ENCODE data around the gene SHISA7. TPM values are rescaled to one million over a fixed set of nuclear protein-coding genes. Genes with fewer than 3 reads are reported as not detected.

The SHISA7 gene
- total and polyA plus RNA-seq, 2 of the 4 experiments (the other 2 are of a cell fraction), result not detected

DNA sequence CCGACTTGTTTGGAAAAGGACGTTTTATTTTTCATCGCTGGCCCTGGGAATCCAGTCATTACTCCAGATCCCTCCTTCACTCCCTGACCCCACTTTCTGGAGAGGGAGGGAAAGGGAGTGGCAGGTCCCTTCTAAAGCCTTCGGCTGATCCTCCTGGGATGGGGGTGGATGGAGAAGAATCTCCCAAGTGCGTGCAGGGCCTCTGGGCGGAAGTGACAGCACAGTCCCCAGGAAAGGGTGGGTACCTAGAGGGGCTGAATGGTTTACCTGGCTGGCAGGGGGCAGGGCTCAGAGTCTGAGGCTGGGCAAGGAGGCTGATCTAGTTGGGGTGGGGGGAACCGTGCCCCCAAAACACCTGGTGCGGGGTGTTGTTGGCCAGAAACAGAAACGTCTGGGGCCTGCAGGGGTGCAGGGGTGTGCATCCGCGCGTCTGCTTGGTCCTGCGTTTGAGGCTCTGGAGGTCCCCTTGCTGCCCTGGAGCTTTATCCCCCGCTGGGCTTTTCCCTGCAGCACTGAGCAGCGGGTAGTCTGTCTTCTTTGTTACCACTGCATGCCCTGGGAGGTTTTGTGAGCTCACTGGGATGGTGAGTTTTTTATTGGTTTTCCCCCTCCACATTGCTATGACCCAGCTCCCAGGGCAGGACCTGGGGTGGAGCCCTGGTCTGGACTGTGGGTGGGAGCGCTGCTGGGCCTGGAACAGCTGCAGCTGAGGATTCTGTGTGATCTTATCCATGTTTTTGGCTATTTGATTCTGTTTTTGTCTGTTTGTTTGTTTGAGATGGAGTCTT, 30.3 kb upstream of the SHISA7 start:
- Histone ChIP-seq H3K14ac (replicated peaks; ENCODE audit: low read depth, low read length) (no peak overlapping the region), H2BK120ac (ENCODE audit: low read depth, low read length) (peak overlapping the region; percentile 1; the same call in 1 of the 2 replicates), H3K79me1 (ENCODE audit: low read depth in 1 of 2, low read length in 2 of 2) (peaks cover 9 to 20% of the 10 kb centered on the region in 2 experiments; a peak in 3 of 4 replicates), H4K20me1 (ENCODE audit: insufficient read depth, low read length) (no peaks in the 10 kb centered on the region; the same call in 1 of the 2 replicates), H3K4ac (ENCODE audit: low read depth, low read length) (0 out of 2 replicates have a peak overlapping the region, but pooled peaks have one; percentile 19), H3K9me1 (ENCODE audit: insufficient read depth, low read length) (peaks cover 12% of the 10 kb centered on the region), H3K36me3 (ENCODE audit: control insufficient read depth, insufficient read depth, low read length) (no peaks in the 10 kb centered on the region), H3K9me3 (ENCODE audit: control insufficient read depth, insufficient read depth, low read length) (no peaks in the 10 kb centered on the region), H3K4me3 (ENCODE audit: insufficient read depth, low read depth, low read length) (no peak overlapping the region), H3K4me2 (ENCODE audit: low read depth, low read length) (no peak overlapping the region), H3K9ac (ENCODE audit: low read depth, low read length) (no peak overlapping the region), H3K4me1 (ENCODE audit: control insufficient read depth, insufficient read depth, low read length) (peaks cover 9% of the 10 kb centered on the region), H4K8ac (ENCODE audit: low read depth in 2 of 2, low read length in 2 of 2) (peak overlapping the region in 1 of 2 experiments; percentile 38; a peak in 3 of 4 replicates), H4K91ac (ENCODE audit: insufficient read depth, low read depth, low read length) (no peak overlapping the region), H2AK5ac (ENCODE audit: low read depth, low read length) (no peak overlapping the region; the same call in 1 of the 2 replicates), H3K23ac (ENCODE audit: low read depth, low read length) (no peak overlapping the region), H3K27me3 (ENCODE audit: control insufficient read depth, insufficient read depth, low read length) (no peaks in the 10 kb centered on the region), H3K18ac (ENCODE audit: low read depth, low read length) (no peak overlapping the region), H2BK5ac (ENCODE audit: low read depth, low read length, poor library complexity, severe bottlenecking) (no peak overlapping the region), H2BK20ac (ENCODE audit: low read depth, low read length) (no peak overlapping the region), H2BK15ac (ENCODE audit: low read depth, low read length) (no peak overlapping the region), H3K56ac (ENCODE audit: extremely low read depth, insufficient read depth, low read length) (no peak overlapping the region), H3K27ac (ENCODE audit: insufficient read depth, low read length) (no peak overlapping the region), H4K5ac (ENCODE audit: low read depth, low read length) (no peak overlapping the region), H2AK9ac (replicated peaks; ENCODE audit: low read depth, low read length, poor library complexity) (peak overlapping the region; percentile 90), H2AFZ (replicated peaks; ENCODE audit: low read length, poor library complexity) (peak overlapping the region; percentile 58)
- in situ Hi-C loops (cut with MboI; ENCODE audit: low sequenced_read_pairs) (no loop called here), intact Hi-C loops (cut with micrococcal nuclease) (no loop called here), dilution Hi-C loops (cut with HindIII; ENCODE audit: low sequenced_read_pairs, unreplicated experiment) (no loop called here)
- ChIA-PET POLR2A (ENCODE audit: unreplicated experiment) (no interaction called here), CTCF (no interaction called here)
- TF ChIP-seq NFE2L2 (IDR thresholded peaks at IDR 0.05; ENCODE audit: low read depth, low read length) (no peak), CHD1 (IDR thresholded peaks at IDR 0.05; ENCODE audit: low read depth, low read length) (no peak), POLR2A (IDR thresholded peaks at IDR 0.05; ENCODE audit: low read depth, low read length) (no peak), MAFK (IDR thresholded peaks at IDR 0.05; ENCODE audit: low read depth, low read length) (no peak), RCOR1 (IDR thresholded peaks at IDR 0.05; ENCODE audit: insufficient replicate concordance, low read length) (no peak), SMC3 (IDR thresholded peaks at IDR 0.05; ENCODE audit: low read depth, low read length) (no peak), MXI1 (IDR thresholded peaks at IDR 0.05; ENCODE audit: borderline replicate concordance, low read depth, low read length) (no peak), RAD21 (IDR thresholded peaks at IDR 0.05; ENCODE audit: low read length) (no peak), BHLHE40 (IDR thresholded peaks at IDR 0.05; ENCODE audit: low read depth, low read length) (no peak), FOS (IDR thresholded peaks at IDR 0.05; ENCODE audit: low read depth, low read length) (no peak)
- TF ChIP-seq, protein P1, sequence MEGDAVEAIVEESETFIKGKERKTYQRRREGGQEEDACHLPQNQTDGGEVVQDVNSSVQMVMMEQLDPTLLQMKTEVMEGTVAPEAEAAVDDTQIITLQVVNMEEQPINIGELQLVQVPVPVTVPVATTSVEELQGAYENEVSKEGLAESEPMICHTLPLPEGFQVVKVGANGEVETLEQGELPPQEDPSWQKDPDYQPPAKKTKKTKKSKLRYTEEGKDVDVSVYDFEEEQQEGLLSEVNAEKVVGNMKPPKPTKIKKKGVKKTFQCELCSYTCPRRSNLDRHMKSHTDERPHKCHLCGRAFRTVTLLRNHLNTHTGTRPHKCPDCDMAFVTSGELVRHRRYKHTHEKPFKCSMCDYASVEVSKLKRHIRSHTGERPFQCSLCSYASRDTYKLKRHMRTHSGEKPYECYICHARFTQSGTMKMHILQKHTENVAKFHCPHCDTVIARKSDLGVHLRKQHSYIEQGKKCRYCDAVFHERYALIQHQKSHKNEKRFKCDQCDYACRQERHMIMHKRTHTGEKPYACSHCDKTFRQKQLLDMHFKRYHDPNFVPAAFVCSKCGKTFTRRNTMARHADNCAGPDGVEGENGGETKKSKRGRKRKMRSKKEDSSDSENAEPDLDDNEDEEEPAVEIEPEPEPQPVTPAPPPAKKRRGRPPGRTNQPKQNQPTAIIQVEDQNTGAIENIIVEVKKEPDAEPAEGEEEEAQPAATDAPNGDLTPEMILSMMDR (conservative IDR thresholded peaks at IDR 0.05; ENCODE audit: low read depth, low read length), result no peak
- TF ChIP-seq, protein P2, sequence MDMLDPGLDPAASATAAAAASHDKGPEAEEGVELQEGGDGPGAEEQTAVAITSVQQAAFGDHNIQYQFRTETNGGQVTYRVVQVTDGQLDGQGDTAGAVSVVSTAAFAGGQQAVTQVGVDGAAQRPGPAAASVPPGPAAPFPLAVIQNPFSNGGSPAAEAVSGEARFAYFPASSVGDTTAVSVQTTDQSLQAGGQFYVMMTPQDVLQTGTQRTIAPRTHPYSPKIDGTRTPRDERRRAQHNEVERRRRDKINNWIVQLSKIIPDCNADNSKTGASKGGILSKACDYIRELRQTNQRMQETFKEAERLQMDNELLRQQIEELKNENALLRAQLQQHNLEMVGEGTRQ (IDR thresholded peaks at IDR 0.05; ENCODE audit: low read depth, low read length), result no peak
- TF ChIP-seq, protein P3, sequence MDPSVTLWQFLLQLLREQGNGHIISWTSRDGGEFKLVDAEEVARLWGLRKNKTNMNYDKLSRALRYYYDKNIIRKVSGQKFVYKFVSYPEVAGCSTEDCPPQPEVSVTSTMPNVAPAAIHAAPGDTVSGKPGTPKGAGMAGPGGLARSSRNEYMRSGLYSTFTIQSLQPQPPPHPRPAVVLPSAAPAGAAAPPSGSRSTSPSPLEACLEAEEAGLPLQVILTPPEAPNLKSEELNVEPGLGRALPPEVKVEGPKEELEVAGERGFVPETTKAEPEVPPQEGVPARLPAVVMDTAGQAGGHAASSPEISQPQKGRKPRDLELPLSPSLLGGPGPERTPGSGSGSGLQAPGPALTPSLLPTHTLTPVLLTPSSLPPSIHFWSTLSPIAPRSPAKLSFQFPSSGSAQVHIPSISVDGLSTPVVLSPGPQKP (IDR thresholded peaks at IDR 0.05; ENCODE audit: borderline replicate concordance, low read depth, low read length), result no peak
- DNase-seq, result no peak
- no peak for ATAC-seq (ENCODE audit: low read depth)
- no TSS peak for BruUV-seq (replicated peaks)
- 59% methylated on average over 4 of the region's 16 CpGs; no CpG with 5 or more reads in 1 of the 2 experiments for WGBS, 2 experiments (ENCODE audit: extremely low coverage in 2 of 2, insufficient read length in 1 of 2)

All from IMR-90 (cell line).